ENCODE results near the gene PIK3C2G. TPM values are rescaled to one million over a fixed set of nuclear protein-coding genes. Genes with fewer than 3 reads are reported as not detected.
A peak's percentile ranks its signal among the peaks of the same experiment; 100 is the strongest.

PIK3C2G gene
- total RNA-seq, 2 donors from 2014 or later, result 2.9 to 13.5 TPM

GRCh38 chr12:18224745-18225144 is 36.6 kb upstream of the PIK3C2G start:
- Histone ChIP-seq H3K9me3 (no peaks in the 10 kb centered on the region), H3K4me1 (no peaks in the 10 kb centered on the region), H3K27me3 (no peaks in the 10 kb centered on the region), H3K36me3 (replicated peaks in 1 of 2; ENCODE audit: insufficient read depth in 1 of 2, low read depth in 2 of 2) (no peaks in the 10 kb centered on the region), H3K27ac (no peak overlapping the region), H3K4me3 (no peak overlapping the region)
- ATAC-seq (no peak), DNase-seq (no peak)
- TF ChIP-seq POLR2A (IDR thresholded peaks at IDR 0.05), result no peak
- peak in 6 of 7 experiments; percentile 11 to 44 (median 38) for TF ChIP-seq CTCF (IDR thresholded peaks at IDR 0.05)
- intact Hi-C loops (cut with DNase I), result no loop called here

- peaks cover 6% of the 10 kb centered on the region for H3K4me1 ChIP-seq
- ATAC-seq, result no peak
- intact Hi-C loops (cut with DNase I), result no loop called here
Measured at GRCh38 chr12:18239526-18239925, 21.8 kb upstream of the PIK3C2G start.

GRCh38 chr12:18242380-18243089 is 18.8 kb upstream of the PIK3C2G start:
- Histone ChIP-seq H3K9me3 (no peaks in the 10 kb centered on the region), H3K4me3 (no peak overlapping the region), H3K27me3 (no peaks in the 10 kb centered on the region), H3K36me3 (replicated peaks in 1 of 2; ENCODE audit: insufficient read depth in 1 of 2, low read depth in 2 of 2) (no peaks in the 10 kb centered on the region), H3K4me1 (peaks cover 6% of the 10 kb centered on the region), H3K27ac (peak overlapping the region in 3 of 4 donors; percentile 8 to 72 (median 28))
- TF ChIP-seq CTCF (IDR thresholded peaks at IDR 0.05), result no peak
- no peak for TF ChIP-seq POLR2A (IDR thresholded peaks at IDR 0.05)
- peak in 1 of 4 donors; percentile 13 for DNase-seq
- peak; percentile 92 for ATAC-seq
- 14 to 20% methylated on average over 7 of the region's 7 CpGs for WGBS, 2 donors
- intact Hi-C loops (cut with DNase I), result no loop called here

More at GRCh38 chr12:18239526-18239925, 21.8 kb upstream of the PIK3C2G start:
- WGBS, 2 donors, result 92 to 96% methylated on average over 1 of the region's 1 CpG
- no peaks in the 10 kb centered on the region for H3K27me3 ChIP-seq
- no peak overlapping the region for H3K27ac ChIP-seq
- TF ChIP-seq POLR2A (IDR thresholded peaks at IDR 0.05) (no peak), CTCF (IDR thresholded peaks at IDR 0.05) (no peak)
- H3K36me3 ChIP-seq (replicated peaks in 1 of 2; ENCODE audit: insufficient read depth in 1 of 2, low read depth in 2 of 2), result no peaks in the 10 kb centered on the region
- no peak for DNase-seq
- H3K9me3 ChIP-seq, result peaks cover 0 to 8% (median 0%) of the 10 kb centered on the region in 3 donors
- no peak overlapping the region for H3K4me3 ChIP-seq

GRCh38 chr12:18243238-18243637 is 18.1 kb upstream of the PIK3C2G start:
- H3K27me3 ChIP-seq, result no peaks in the 10 kb centered on the region
- no peak for TF ChIP-seq CTCF (IDR thresholded peaks at IDR 0.05)
- no peak for TF ChIP-seq POLR2A (IDR thresholded peaks at IDR 0.05)
- peak overlapping the region in 1 of 4 donors; percentile 72 for H3K27ac ChIP-seq
- intact Hi-C loops (cut with DNase I), result no loop called here
- H3K9me3 ChIP-seq, result no peaks in the 10 kb centered on the region
- H3K4me3 ChIP-seq, result no peak overlapping the region
- DNase-seq (no peak), ATAC-seq (no peak)
- H3K4me1 ChIP-seq, result peaks cover 6% of the 10 kb centered on the region
- no peaks in the 10 kb centered on the region for H3K36me3 ChIP-seq (replicated peaks in 1 of 2; ENCODE audit: insufficient read depth in 1 of 2, low read depth in 2 of 2)

GRCh38 chr12:18246066-18246465 is 15.3 kb upstream of the PIK3C2G start:
- Histone ChIP-seq H3K9me3 (no peaks in the 10 kb centered on the region), H3K36me3 (replicated peaks in 1 of 2; ENCODE audit: insufficient read depth in 1 of 2, low read depth in 2 of 2) (no peaks in the 10 kb centered on the region), H3K27ac (no peak overlapping the region), H3K27me3 (no peaks in the 10 kb centered on the region), H3K4me1 (peaks cover 6% of the 10 kb centered on the region), H3K4me3 (no peak overlapping the region)
- no peak for ATAC-seq
- 57 to 78% methylated on average over 1 of the region's 1 CpG for WGBS, 2 donors
- intact Hi-C loops (cut with DNase I), result no loop called here
- no peak for DNase-seq
- no peak for TF ChIP-seq CTCF (IDR thresholded peaks at IDR 0.05)
- no peak for TF ChIP-seq POLR2A (IDR thresholded peaks at IDR 0.05)
